IMR-90 (cell line): ENCODE measurements around the gene GRM8.

ENCODE experiments used
- FOS ChIP-seq: fragments of 150-350 bp; IDR thresholded peaks from 2 replicates; pipeline ENCODE4 v1.6.1; 2016; ENCODE audit warnings: low read depth, low read length
- MXI1 ChIP-seq: IDR thresholded peaks from 2 replicates; pipeline ENCODE4 v1.6.1; 2012; ENCODE audit warnings: low read depth, mild to moderate bottlenecking, low read length, moderate library complexity, borderline replicate concordance
- POLR2A ChIP-seq: IDR thresholded peaks from 2 replicates; pipeline ENCODE4 v1.6.1; 2012; ENCODE audit warnings: mild to moderate bottlenecking, low read depth, low read length
- RCOR1 ChIP-seq: IDR thresholded peaks from 2 replicates; pipeline ENCODE4 v1.6.1; 2012; ENCODE audit warnings: mild to moderate bottlenecking, low read length, improper control_type of control experiment; ENCODE audit not compliant: insufficient replicate concordance
- TF ChIP-seq, protein P1 (sequence below): conservative IDR thresholded peaks from 2 replicates; pipeline ENCODE4 v1.5.1; 2012; ENCODE audit warnings: mild to moderate bottlenecking, low read depth, low read length, improper control_type of control experiment

GRCh38 chr7:126809188-126809587 lies 443.6 kb downstream of the GRM8 start:
- TF ChIP-seq MXI1 (no peak), POLR2A (no peak), RCOR1 (no peak), FOS (no peak)
- TF ChIP-seq, protein P1, sequence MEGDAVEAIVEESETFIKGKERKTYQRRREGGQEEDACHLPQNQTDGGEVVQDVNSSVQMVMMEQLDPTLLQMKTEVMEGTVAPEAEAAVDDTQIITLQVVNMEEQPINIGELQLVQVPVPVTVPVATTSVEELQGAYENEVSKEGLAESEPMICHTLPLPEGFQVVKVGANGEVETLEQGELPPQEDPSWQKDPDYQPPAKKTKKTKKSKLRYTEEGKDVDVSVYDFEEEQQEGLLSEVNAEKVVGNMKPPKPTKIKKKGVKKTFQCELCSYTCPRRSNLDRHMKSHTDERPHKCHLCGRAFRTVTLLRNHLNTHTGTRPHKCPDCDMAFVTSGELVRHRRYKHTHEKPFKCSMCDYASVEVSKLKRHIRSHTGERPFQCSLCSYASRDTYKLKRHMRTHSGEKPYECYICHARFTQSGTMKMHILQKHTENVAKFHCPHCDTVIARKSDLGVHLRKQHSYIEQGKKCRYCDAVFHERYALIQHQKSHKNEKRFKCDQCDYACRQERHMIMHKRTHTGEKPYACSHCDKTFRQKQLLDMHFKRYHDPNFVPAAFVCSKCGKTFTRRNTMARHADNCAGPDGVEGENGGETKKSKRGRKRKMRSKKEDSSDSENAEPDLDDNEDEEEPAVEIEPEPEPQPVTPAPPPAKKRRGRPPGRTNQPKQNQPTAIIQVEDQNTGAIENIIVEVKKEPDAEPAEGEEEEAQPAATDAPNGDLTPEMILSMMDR: no peak
